ENCODE results near the gene AUTS2.

Gene AUTS2

GRCh38 chr7:69811476-69812308 is 213.4 kb downstream of the AUTS2 start (continued):
- TF ChIP-seq ZSCAN23 (tag by site-specific recombination; IDR thresholded peaks at IDR 0.05) (no peak), ZNF335 (tag by site-specific recombination; conservative IDR thresholded peaks at IDR 0.05) (peak; percentile 31; the same call in 1 of the 2 replicates), HOXA7 (CRISPR knock-in tag; IDR thresholded peaks at IDR 0.05; ENCODE audit: borderline replicate concordance) (no peak), PRDM10 (tag by site-specific recombination; IDR thresholded peaks at IDR 0.05) (no peak), TRIM28 (IDR thresholded peaks at IDR 0.05; ENCODE audit: borderline replicate concordance, low read length) (peak; percentile 82; the same call in 1 of the 2 replicates), KLF16 (tag by site-specific recombination; IDR thresholded peaks at IDR 0.05) (no peak), BCL6B (tag by site-specific recombination; IDR thresholded peaks at IDR 0.05) (no peak; the same call in 1 of the 2 replicates), ZNF701 (tag by site-specific recombination; IDR thresholded peaks at IDR 0.05) (no peak), SP2 (tag by site-specific recombination; IDR thresholded peaks at IDR 0.05) (no peak), ZNF580 (tag by site-specific recombination; IDR thresholded peaks at IDR 0.05) (peak; percentile 65; the same call in 1 of the 2 replicates), ZNF555 (tag by site-specific recombination; conservative IDR thresholded peaks at IDR 0.05) (no peak), ZNF324 (tag by site-specific recombination; IDR thresholded peaks at IDR 0.05) (no peak), ZNF16 (tag by site-specific recombination; IDR thresholded peaks at IDR 0.05; ENCODE audit: low read depth) (no peak), ZFP69B (tag by site-specific recombination; IDR thresholded peaks at IDR 0.05) (no peak), WT1 (tag by site-specific recombination; IDR thresholded peaks at IDR 0.05) (peak; percentile 98), REPIN1 (tag by site-specific recombination; IDR thresholded peaks at IDR 0.05; ENCODE audit: low read depth) (no peak)
- TF ChIP-seq, protein P1, sequence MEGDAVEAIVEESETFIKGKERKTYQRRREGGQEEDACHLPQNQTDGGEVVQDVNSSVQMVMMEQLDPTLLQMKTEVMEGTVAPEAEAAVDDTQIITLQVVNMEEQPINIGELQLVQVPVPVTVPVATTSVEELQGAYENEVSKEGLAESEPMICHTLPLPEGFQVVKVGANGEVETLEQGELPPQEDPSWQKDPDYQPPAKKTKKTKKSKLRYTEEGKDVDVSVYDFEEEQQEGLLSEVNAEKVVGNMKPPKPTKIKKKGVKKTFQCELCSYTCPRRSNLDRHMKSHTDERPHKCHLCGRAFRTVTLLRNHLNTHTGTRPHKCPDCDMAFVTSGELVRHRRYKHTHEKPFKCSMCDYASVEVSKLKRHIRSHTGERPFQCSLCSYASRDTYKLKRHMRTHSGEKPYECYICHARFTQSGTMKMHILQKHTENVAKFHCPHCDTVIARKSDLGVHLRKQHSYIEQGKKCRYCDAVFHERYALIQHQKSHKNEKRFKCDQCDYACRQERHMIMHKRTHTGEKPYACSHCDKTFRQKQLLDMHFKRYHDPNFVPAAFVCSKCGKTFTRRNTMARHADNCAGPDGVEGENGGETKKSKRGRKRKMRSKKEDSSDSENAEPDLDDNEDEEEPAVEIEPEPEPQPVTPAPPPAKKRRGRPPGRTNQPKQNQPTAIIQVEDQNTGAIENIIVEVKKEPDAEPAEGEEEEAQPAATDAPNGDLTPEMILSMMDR (tag by site-specific recombination; IDR thresholded peaks at IDR 0.05), result peak; percentile 8; the same call in 1 of the 2 replicates
- TF ChIP-seq, protein P2, sequence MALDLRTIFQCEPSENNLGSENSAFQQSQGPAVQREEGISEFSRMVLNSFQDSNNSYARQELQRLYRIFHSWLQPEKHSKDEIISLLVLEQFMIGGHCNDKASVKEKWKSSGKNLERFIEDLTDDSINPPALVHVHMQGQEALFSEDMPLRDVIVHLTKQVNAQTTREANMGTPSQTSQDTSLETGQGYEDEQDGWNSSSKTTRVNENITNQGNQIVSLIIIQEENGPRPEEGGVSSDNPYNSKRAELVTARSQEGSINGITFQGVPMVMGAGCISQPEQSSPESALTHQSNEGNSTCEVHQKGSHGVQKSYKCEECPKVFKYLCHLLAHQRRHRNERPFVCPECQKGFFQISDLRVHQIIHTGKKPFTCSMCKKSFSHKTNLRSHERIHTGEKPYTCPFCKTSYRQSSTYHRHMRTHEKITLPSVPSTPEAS (tag by site-specific recombination; IDR thresholded peaks at IDR 0.05), result no peak

- TF ChIP-seq YY2 (tag by site-specific recombination; IDR thresholded peaks at IDR 0.05) (no peak), WT1 (tag by site-specific recombination; IDR thresholded peaks at IDR 0.05) (peak; percentile 63), OSR2 (tag by site-specific recombination; IDR thresholded peaks at IDR 0.05) (peak; percentile 60)
- Histone ChIP-seq H3K4me1 (ENCODE audit: control insufficient read depth, insufficient read depth, low read length) (peaks cover 42% of the 10 kb centered on the region), H3K36me3 (ENCODE audit: control insufficient read depth in 2 of 2, insufficient read depth in 1 of 2, low read length in 2 of 2) (no peaks in the 10 kb centered on the region), H3K27ac (ENCODE audit: extremely low read depth, low read depth, low read length) (peak overlapping the region; percentile 1; the same call in 1 of the 2 replicates), H3K4me3 (ENCODE audit: low read depth, low read length) (no peak overlapping the region), H3K9me3 (ENCODE audit: control insufficient read depth, insufficient read depth, low read depth, low read length) (no peaks in the 10 kb centered on the region)
- ChIA-PET CTCF (no interaction called here), POLR2A (no interaction called here)
Measured at GRCh38 chr7:69812756-69813155, 214.5 kb downstream of the AUTS2 start.
